ENCODE data around the gene HIVEP1.

DNA sequence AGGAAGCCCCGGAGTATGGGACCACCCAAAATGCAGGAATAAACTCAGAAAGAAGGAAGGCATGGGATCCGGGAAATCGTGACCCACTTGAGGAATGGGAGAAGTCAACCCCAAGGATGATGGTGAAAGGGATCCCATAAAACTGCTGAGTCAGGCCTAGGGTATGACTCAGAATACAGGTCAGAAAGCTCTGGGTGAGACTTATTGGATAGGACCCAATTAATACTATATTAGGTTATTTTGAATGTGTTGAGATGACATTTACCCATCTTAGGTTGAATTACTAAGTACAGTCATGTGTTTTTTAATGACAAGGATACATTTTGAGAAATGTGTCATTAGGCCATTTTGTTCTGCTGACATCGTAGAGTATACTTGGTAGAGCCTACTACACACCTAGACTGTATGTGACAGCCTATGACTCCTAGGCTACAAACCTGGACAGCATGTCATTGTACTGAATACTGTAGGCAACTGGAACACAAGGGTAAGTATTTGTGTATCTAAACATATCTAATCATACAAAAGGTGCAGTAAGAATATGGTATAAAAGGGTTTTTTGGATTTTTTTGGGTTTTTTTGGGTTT lies 17.1 kb upstream of the HIVEP1 start:
- TF ChIP-seq, protein P1, sequence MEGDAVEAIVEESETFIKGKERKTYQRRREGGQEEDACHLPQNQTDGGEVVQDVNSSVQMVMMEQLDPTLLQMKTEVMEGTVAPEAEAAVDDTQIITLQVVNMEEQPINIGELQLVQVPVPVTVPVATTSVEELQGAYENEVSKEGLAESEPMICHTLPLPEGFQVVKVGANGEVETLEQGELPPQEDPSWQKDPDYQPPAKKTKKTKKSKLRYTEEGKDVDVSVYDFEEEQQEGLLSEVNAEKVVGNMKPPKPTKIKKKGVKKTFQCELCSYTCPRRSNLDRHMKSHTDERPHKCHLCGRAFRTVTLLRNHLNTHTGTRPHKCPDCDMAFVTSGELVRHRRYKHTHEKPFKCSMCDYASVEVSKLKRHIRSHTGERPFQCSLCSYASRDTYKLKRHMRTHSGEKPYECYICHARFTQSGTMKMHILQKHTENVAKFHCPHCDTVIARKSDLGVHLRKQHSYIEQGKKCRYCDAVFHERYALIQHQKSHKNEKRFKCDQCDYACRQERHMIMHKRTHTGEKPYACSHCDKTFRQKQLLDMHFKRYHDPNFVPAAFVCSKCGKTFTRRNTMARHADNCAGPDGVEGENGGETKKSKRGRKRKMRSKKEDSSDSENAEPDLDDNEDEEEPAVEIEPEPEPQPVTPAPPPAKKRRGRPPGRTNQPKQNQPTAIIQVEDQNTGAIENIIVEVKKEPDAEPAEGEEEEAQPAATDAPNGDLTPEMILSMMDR (IDR thresholded peaks at IDR 0.05): no peak
- TF ChIP-seq, protein P2, sequence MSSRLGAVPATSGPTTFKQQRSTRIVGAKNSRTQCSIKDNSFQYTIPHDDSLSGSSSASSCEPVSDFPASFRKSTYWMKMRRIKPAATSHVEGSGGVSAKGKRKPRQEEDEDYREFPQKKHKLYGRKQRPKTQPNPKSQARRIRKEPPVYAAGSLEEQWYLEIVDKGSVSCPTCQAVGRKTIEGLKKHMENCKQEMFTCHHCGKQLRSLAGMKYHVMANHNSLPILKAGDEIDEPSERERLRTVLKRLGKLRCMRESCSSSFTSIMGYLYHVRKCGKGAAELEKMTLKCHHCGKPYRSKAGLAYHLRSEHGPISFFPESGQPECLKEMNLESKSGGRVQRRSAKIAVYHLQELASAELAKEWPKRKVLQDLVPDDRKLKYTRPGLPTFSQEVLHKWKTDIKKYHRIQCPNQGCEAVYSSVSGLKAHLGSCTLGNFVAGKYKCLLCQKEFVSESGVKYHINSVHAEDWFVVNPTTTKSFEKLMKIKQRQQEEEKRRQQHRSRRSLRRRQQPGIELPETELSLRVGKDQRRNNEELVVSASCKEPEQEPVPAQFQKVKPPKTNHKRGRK (CRISPR knock-in tag; IDR thresholded peaks at IDR 0.05; ENCODE audit: borderline replicate concordance): no peak
- TF ChIP-seq ZNF219 (CRISPR knock-in tag; IDR thresholded peaks at IDR 0.05; ENCODE audit: borderline replicate concordance) (no peak), GABPB1 (CRISPR knock-in tag; IDR thresholded peaks at IDR 0.05) (no peak), MYBL2 (CRISPR knock-in tag; IDR thresholded peaks at IDR 0.05) (no peak)
- TF ChIP-seq, protein P3, sequence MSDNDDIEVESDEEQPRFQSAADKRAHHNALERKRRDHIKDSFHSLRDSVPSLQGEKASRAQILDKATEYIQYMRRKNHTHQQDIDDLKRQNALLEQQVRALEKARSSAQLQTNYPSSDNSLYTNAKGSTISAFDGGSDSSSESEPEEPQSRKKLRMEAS (CRISPR knock-in tag; IDR thresholded peaks at IDR 0.05): no peak

All from WTC11 (cell line).